H1 (cell line): ENCODE measurements around the gene KRTAP5-6. TPM values are rescaled to one million over a fixed set of nuclear protein-coding genes. Genes with fewer than 3 reads are reported as not detected.

Source experiments
- CTCF ChIA-PET: fragments of 300-600 bp; sonication (Branson Sonifier 250); formaldehyde crosslinking; loops from one replicate; lab custom pipeline; 2021; ENCODE audit not compliant: partially characterized antibody; lab: Charles Lee
- POLR2A ChIA-PET: fragments of 300-600 bp; sonication (Branson Sonifier 250); formaldehyde crosslinking; loops from one replicate; lab custom pipeline; 2021; ENCODE audit warnings: inconsistent platforms; ENCODE audit not compliant: partially characterized antibody; lab: Charles Lee
- DNase-seq, 2 experiments: peaks; one replicate each; pipeline versions ENCODE4 v3.0.0 to v3.0.0-alpha.2; 2010 to 2022; ENCODE audit warnings: low spot score in 2 of 2, low read depth in 1 of 2, mixed read lengths in 1 of 2
- FAIRE-seq: peaks from 2 replicates; lab custom pipeline; 2011; peaks lifted over from hg19 to GRCh38; lab: Jason Lieb, UNC
- H2AFZ ChIP-seq: 2 replicates; pipeline ENCODE4 v1.8.1; 2012; ENCODE audit warnings: low read length, inconsistent platforms
- H2AK5ac ChIP-seq: 2 replicates; pipeline ENCODE4 v1.6.1; 2013; ENCODE audit warnings: low read depth, low read length
- H2BK120ac ChIP-seq: replicated peaks from 2 replicates; pipeline ENCODE3; 2013; ENCODE audit warnings: low read depth, low read length, inconsistent platforms
- H2BK12ac ChIP-seq: 2 replicates; pipeline ENCODE4 v1.6.1; 2013; ENCODE audit warnings: low read depth, low read length
- H2BK15ac ChIP-seq: 2 replicates; pipeline ENCODE4 v1.6.1; 2013; ENCODE audit warnings: low read length
- H2BK20ac ChIP-seq: 2 replicates; pipeline ENCODE4 v1.6.1; 2013; ENCODE audit warnings: low read length
- H2BK5ac ChIP-seq: 2 replicates; pipeline ENCODE4 v1.6.1; 2013; ENCODE audit warnings: low read depth, low read length
- H3K14ac ChIP-seq: 2 replicates; pipeline ENCODE4 v1.6.1; 2013; ENCODE audit warnings: inconsistent platforms; ENCODE audit not compliant: insufficient read length
- H3K18ac ChIP-seq: 2 replicates; pipeline ENCODE4 v1.6.1; 2013; ENCODE audit warnings: low read length; ENCODE audit errors: extremely low read depth
- H3K23ac ChIP-seq: 2 replicates; pipeline ENCODE4 v1.6.1; 2013; ENCODE audit warnings: inconsistent platforms; ENCODE audit not compliant: insufficient read length
- H3K23me2 ChIP-seq: 2 replicates; pipeline ENCODE4 v1.6.1; 2013; ENCODE audit warnings: low read depth, low read length
- H3K27ac ChIP-seq: 2 replicates; pipeline ENCODE4 v1.6.1; 2011; ENCODE audit warnings: low read depth, low read length, inconsistent platforms
- H3K27me3 ChIP-seq, 4 experiments: replicated peaks in 1 of 4; 1 replicate in 1 of 4; 2 replicates in 3 of 4; pipeline versions ENCODE4 v1.6.1 to v1.8.1; 2011 to 2013; ENCODE audit warnings: low read length in 3 of 4, mild to moderate bottlenecking in 3 of 4, inconsistent platforms in 2 of 4, mixed read lengths in 2 of 4, moderate library complexity in 1 of 4; ENCODE audit not compliant: control insufficient read depth in 3 of 4, insufficient read depth in 3 of 4; ENCODE audit errors: extremely low read depth in 1 of 4
- H3K36me3 ChIP-seq, 4 experiments: 2 replicates each; pipeline versions ENCODE4 v1.6.1 to v1.8.1; 2011 to 2013; ENCODE audit warnings: mild to moderate bottlenecking in 4 of 4, low read length in 3 of 4, moderate library complexity in 2 of 4, control low read depth in 1 of 4, inconsistent platforms in 1 of 4; ENCODE audit not compliant: insufficient read depth in 4 of 4, control insufficient read depth in 2 of 4
- H3K4ac ChIP-seq: replicated peaks from 2 replicates; pipeline ENCODE3; 2013; ENCODE audit warnings: low read length, low read depth, mixed read lengths, inconsistent platforms; ENCODE audit not compliant: insufficient read length
- H3K4me1 ChIP-seq, 4 experiments: replicated peaks in 1 of 4; 1 replicate in 1 of 4; 2 replicates in 3 of 4; pipeline versions ENCODE4 v1.6.1 to v1.8.1; 2011 to 2013; ENCODE audit warnings: low read length in 3 of 4, inconsistent platforms in 2 of 4, mixed read lengths in 1 of 4; ENCODE audit not compliant: insufficient read depth in 4 of 4, control insufficient read depth in 3 of 4
- H3K4me2 ChIP-seq, 2 experiments: 2 replicates each; pipeline versions ENCODE4 v1.6.1 to v1.8.1; 2011 to 2013; ENCODE audit warnings: low read depth in 2 of 2, low read length in 2 of 2, control low read depth in 1 of 2, inconsistent platforms in 1 of 2, mild to moderate bottlenecking in 1 of 2; ENCODE audit not compliant: insufficient read depth in 1 of 2
- H3K4me3 ChIP-seq, 4 experiments: fragments of 200-600, 300-600 bp in 1 of 4; sonication (generic), shearing (Covaris generic), sonication (Bioruptor Twin) in 1 of 4; 2 replicates each; pipeline versions ENCODE4 v1.5.1 to v1.8.1; 2011 to 2016; ENCODE audit warnings: low read length in 4 of 4, low read depth in 3 of 4, control low read depth in 2 of 4, inconsistent platforms in 2 of 4, mild to moderate bottlenecking in 2 of 4, mixed read lengths in 1 of 4, moderate library complexity in 1 of 4; ENCODE audit not compliant: insufficient read depth in 2 of 4; ENCODE audit errors: extremely low read depth in 1 of 4
- H3K56ac ChIP-seq: replicated peaks from 2 replicates; pipeline ENCODE3; 2013; ENCODE audit warnings: low read depth, mild to moderate bottlenecking, mixed read lengths, low read length, inconsistent platforms; ENCODE audit not compliant: insufficient read length
- H3K79me1 ChIP-seq: 2 replicates; pipeline ENCODE4 v1.6.1; 2013; ENCODE audit warnings: low read depth, low read length, control low read depth
- H3K79me2 ChIP-seq, 2 experiments: 2 replicates each; pipeline versions ENCODE4 v1.6.1 to v1.8.1; 2012 to 2013; ENCODE audit warnings: low read length in 2 of 2, mild to moderate bottlenecking in 2 of 2, inconsistent platforms in 1 of 2; ENCODE audit not compliant: insufficient read depth in 2 of 2, control insufficient read depth in 1 of 2
- H3K9ac ChIP-seq, 4 experiments: replicated peaks in 1 of 4; 1 replicate in 1 of 4; 2 replicates in 3 of 4; pipeline versions ENCODE4 v1.6.1 to v1.8.1; 2011 to 2013; ENCODE audit warnings: low read depth in 3 of 4, low read length in 3 of 4, control low read depth in 2 of 4, mild to moderate bottlenecking in 2 of 4, moderate library complexity in 2 of 4, inconsistent platforms in 1 of 4; ENCODE audit errors: extremely low read depth in 1 of 4
- H3K9me3 ChIP-seq, 2 experiments: 2 replicates each; pipeline versions ENCODE4 v1.6.1 to v1.8.1; 2012 to 2013; ENCODE audit warnings: mild to moderate bottlenecking in 2 of 2, moderate library complexity in 2 of 2, control low read depth in 1 of 2, inconsistent platforms in 1 of 2, low read depth in 1 of 2, low read length in 1 of 2, mixed read lengths in 1 of 2; ENCODE audit not compliant: insufficient read depth in 2 of 2
- H4K20me1 ChIP-seq, 2 experiments: replicated peaks in 1 of 2; 2 replicates each; pipeline versions ENCODE3 to v1.8.1; 2011 to 2013; ENCODE audit warnings: inconsistent platforms in 2 of 2, low read length in 2 of 2, mild to moderate bottlenecking in 1 of 2; ENCODE audit not compliant: insufficient read depth in 2 of 2, control insufficient read depth in 1 of 2
- H4K5ac ChIP-seq: 2 replicates; pipeline ENCODE4 v1.6.1; 2013; ENCODE audit warnings: low read length, low read depth, mixed read lengths, inconsistent platforms; ENCODE audit not compliant: insufficient read length
- H4K8ac ChIP-seq: 2 replicates; pipeline ENCODE4 v1.8.0; 2013; ENCODE audit warnings: mild to moderate bottlenecking, moderate library complexity, low read length, inconsistent platforms; ENCODE audit not compliant: insufficient read depth; ENCODE audit errors: extremely low read depth
- H4K91ac ChIP-seq: replicated peaks from 2 replicates; pipeline ENCODE3; 2013; ENCODE audit warnings: low read length, mixed read lengths, inconsistent platforms; ENCODE audit not compliant: insufficient read length
- SIX5 ChIP-seq: IDR thresholded peaks from 2 replicates; pipeline ENCODE4 v1.6.1; 2011; ENCODE audit warnings: mild to moderate bottlenecking, low read depth, low read length
- WGBS, 2 experiments: shearing (Covaris generic) in 1 of 2; methylation state at CpG; one replicate each; pipeline versions ENCODE4 v1.1.6 to v1.1.7; 2013 to 2015; ENCODE audit warnings: low lambda C conversion rate in 2 of 2, mixed read lengths in 2 of 2, inconsistent platforms in 1 of 2, low coverage in 1 of 2, missing lambda C conversion rate in 1 of 2; ENCODE audit not compliant: insufficient replicate concordance in 2 of 2, insufficient coverage in 1 of 2, insufficient read length in 1 of 2; ENCODE audit errors: extremely low coverage in 1 of 2, missing lambda C conversion rate in 1 of 2; 5-methylcytosine and 5-hydroxymethylcytosine counted together
- polyA plus RNA-seq, 7 experiments: library from polyadenylated mRNA; depleted of rRNA in 3 of 7; stranded (reverse) in 5 of 7; unstranded in 2 of 7; fragments of >200 nt in 5 of 7; fragments of 200-250 nt in 2 of 7; gene quantifications; 1 replicate in 5 of 7; 2 replicates in 1 of 7; 4 replicates in 1 of 7; pipeline versions ENCODE4 v1.2.1 to v1.2.3, GENCODE V29; 2011 to 2013; ENCODE audit warnings: missing spikeins in 2 of 7, mixed read lengths in 2 of 7
- total RNA-seq: library from RNA; stranded (reverse); fragmentation: NEBNext Ultra II Directional; extraction: Animal tissue kit (Norgen Biotek cat#: 25700); gene quantifications from 2 replicates; pipeline ENCODE4 v1.2.1, GENCODE V29; 2021

KRTAP5-6 gene
- total and polyA plus RNA-seq, 2 of the 8 experiments (the other 6 are each of a cell fraction or from before 2014, with no cell fraction given) = not detected

GRCh38 chr11:1672613-1673350, 24.2 kb upstream of the KRTAP5-6 start:
- peaks cover 0 to 4% (median 0%) of the 10 kb centered on the region in 4 experiments; a peak in 3 of 7 replicates for H3K27me3 ChIP-seq
- no peak overlapping the region for H2AK5ac ChIP-seq
- H3K36me3 ChIP-seq = no peaks in the 10 kb centered on the region
- no peak overlapping the region for H3K4me2 ChIP-seq
- no peaks in the 10 kb centered on the region for H3K79me1 ChIP-seq
- H4K8ac ChIP-seq = no peak overlapping the region
- H3K9ac ChIP-seq = no peak overlapping the region
- H3K79me2 ChIP-seq = no peaks in the 10 kb centered on the region
- no peak overlapping the region for H4K5ac ChIP-seq
- H2BK12ac ChIP-seq = no peak overlapping the region
- 84% methylated on average over 15 of the region's 15 CpGs; no CpG with 5 or more reads in 1 of the 2 experiments for WGBS, 2 experiments
- H2BK120ac ChIP-seq = no peak overlapping the region
- DNase-seq = no peak
- no peak overlapping the region for H3K56ac ChIP-seq
- H3K9me3 ChIP-seq = no peaks in the 10 kb centered on the region
- no peak overlapping the region for H2AFZ ChIP-seq
- H2BK20ac ChIP-seq = no peak overlapping the region
- no peak overlapping the region for H3K4me3 ChIP-seq
- no peak overlapping the region for H2BK5ac ChIP-seq
- no peak overlapping the region for H3K18ac ChIP-seq
- no peak for FAIRE-seq
- H2BK15ac ChIP-seq = no peak overlapping the region
- H3K14ac ChIP-seq = no peak overlapping the region
- H4K20me1 ChIP-seq = peaks cover 0 to 2% of the 10 kb centered on the region in 2 experiments
- POLR2A ChIA-PET = no interaction called here
- H3K23me2 ChIP-seq = peaks cover 6% of the 10 kb centered on the region; the same call in 1 of the 2 replicates
- H3K4ac ChIP-seq = no peak overlapping the region
- H3K23ac ChIP-seq = no peak overlapping the region
- H4K91ac ChIP-seq = no peak overlapping the region
- CTCF ChIA-PET = interaction anchor here (0.5 to 4.5 kb wide), 4 partner anchors 20 to 162 kb away, joined by 3 to 21 read pairs (median 10); partner anchors contain the start of gene SYT8
- no peak overlapping the region for H3K27ac ChIP-seq
- no peaks in the 10 kb centered on the region; a peak in 1 of 7 replicates for H3K4me1 ChIP-seq
- no peak for TF ChIP-seq SIX5
